ENCODE data around the gene CYTIP. TPM values are rescaled to one million over a fixed set of nuclear protein-coding genes. Genes with fewer than 3 reads are reported as not detected.

Gene CYTIP
- total and polyA plus RNA-seq, 4 donors = 1.6 to 5.5 (median 2.1) TPM

GRCh38 chr2:157479081-157480027, 35.5 kb upstream of the CYTIP start:
- Histone ChIP-seq H3K27me3 (ENCODE audit: control insufficient read depth in 4 of 4, insufficient read depth in 4 of 4, low read length in 3 of 4) (no peaks in the 10 kb centered on the region), H3K9ac (ENCODE audit: low read depth in 1 of 2, low read length in 2 of 2) (no peak overlapping the region), H3K9me3 (ENCODE audit: control insufficient read depth in 4 of 4, low read length in 3 of 4) (no peaks in the 10 kb centered on the region), H3K4me1 (ENCODE audit: control insufficient read depth in 4 of 4, insufficient read depth in 4 of 4, low read length in 3 of 4) (peaks cover 0 to 8% (median 7%) of the 10 kb centered on the region in 4 donors), H3K36me3 (ENCODE audit: control insufficient read depth in 4 of 4, insufficient read depth in 3 of 4, low read depth in 1 of 4, low read length in 3 of 4) (no peaks in the 10 kb centered on the region), H3K4me3 (ENCODE audit: low read depth in 1 of 3, low read length in 3 of 3) (no peak overlapping the region), H3K27ac (ENCODE audit: low read depth in 1 of 2, low read length in 2 of 2) (no peak overlapping the region)
- WGBS = 91% methylated on average over 7 of the region's 7 CpGs
- TF ChIP-seq RXRA (IDR thresholded peaks at IDR 0.05) (no peak), JUND (IDR thresholded peaks at IDR 0.05) (no peak), EGR1 (IDR thresholded peaks at IDR 0.05; ENCODE audit: low read depth in 2 of 2) (no peak), SP1 (IDR thresholded peaks at IDR 0.05) (no peak), ZBTB33 (IDR thresholded peaks at IDR 0.05) (no peak), GABPA (IDR thresholded peaks at IDR 0.05 in 1 of 2, conservative IDR thresholded peaks at IDR 0.05 in 1 of 2) (no peak), NR2F2 (IDR thresholded peaks at IDR 0.05) (no peak), REST (IDR thresholded peaks at IDR 0.05) (no peak), ATF3 (IDR thresholded peaks at IDR 0.05) (no peak), HNF4A (conservative IDR thresholded peaks at IDR 0.05) (no peak), FOXA2 (IDR thresholded peaks at IDR 0.05) (no peak), RAD21 (IDR thresholded peaks at IDR 0.05) (no peak), YY1 (IDR thresholded peaks at IDR 0.05) (no peak)
- no peak for DNase-seq (ENCODE audit: low spot score)

GRCh38 chr2:157477919-157478318, 34.0 kb upstream of the CYTIP start:
- Histone ChIP-seq H3K4me3 (ENCODE audit: low read depth in 1 of 3, low read length in 3 of 3) (no peak overlapping the region), H3K9me3 (ENCODE audit: control insufficient read depth in 4 of 4, low read length in 3 of 4) (no peaks in the 10 kb centered on the region), H3K9ac (ENCODE audit: low read depth in 1 of 2, low read length in 2 of 2) (no peak overlapping the region), H3K4me1 (ENCODE audit: control insufficient read depth in 4 of 4, insufficient read depth in 4 of 4, low read length in 3 of 4) (peaks cover 0 to 8% (median 7%) of the 10 kb centered on the region in 4 donors), H3K27me3 (ENCODE audit: control insufficient read depth in 4 of 4, insufficient read depth in 4 of 4, low read length in 3 of 4) (no peaks in the 10 kb centered on the region), H3K36me3 (ENCODE audit: control insufficient read depth in 4 of 4, insufficient read depth in 3 of 4, low read depth in 1 of 4, low read length in 3 of 4) (no peaks in the 10 kb centered on the region), H3K27ac (ENCODE audit: low read depth in 1 of 2, low read length in 2 of 2) (no peak overlapping the region)
- no peak for DNase-seq (ENCODE audit: low spot score)
- TF ChIP-seq, protein P1, sequence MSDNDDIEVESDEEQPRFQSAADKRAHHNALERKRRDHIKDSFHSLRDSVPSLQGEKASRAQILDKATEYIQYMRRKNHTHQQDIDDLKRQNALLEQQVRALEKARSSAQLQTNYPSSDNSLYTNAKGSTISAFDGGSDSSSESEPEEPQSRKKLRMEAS (IDR thresholded peaks at IDR 0.05) = no peak
- TF ChIP-seq SP1 (IDR thresholded peaks at IDR 0.05) (no peak), EGR1 (IDR thresholded peaks at IDR 0.05; ENCODE audit: low read depth in 2 of 2) (no peak), FOXA1 (IDR thresholded peaks at IDR 0.05) (no peak), GABPA (IDR thresholded peaks at IDR 0.05 in 1 of 2, conservative IDR thresholded peaks at IDR 0.05 in 1 of 2) (no peak), RAD21 (IDR thresholded peaks at IDR 0.05) (no peak), REST (IDR thresholded peaks at IDR 0.05) (no peak), HNF4G (IDR thresholded peaks at IDR 0.05) (no peak), TAF1 (conservative IDR thresholded peaks at IDR 0.05) (no peak), ZBTB33 (IDR thresholded peaks at IDR 0.05) (no peak), JUND (IDR thresholded peaks at IDR 0.05) (no peak), NR2F2 (IDR thresholded peaks at IDR 0.05) (no peak)

Measured in liver (tissue), 9 donors.